Loucy (cell line): ENCODE measurements around the gene ADCY7.

Experiments used
- H2AFZ ChIP-seq: fragments of 200-600 bp; sonication (generic); 2 replicates; pipeline ENCODE4 v1.6.0; 2016; ENCODE audit warnings: antibody characterized with exemption, mild to moderate bottlenecking, low read length, moderate library complexity
- H3F3A ChIP-seq: fragments of 200-600 bp; 2 replicates; pipeline ENCODE4 v1.6.0; 2016; ENCODE audit warnings: antibody characterized with exemption, low read depth, mild to moderate bottlenecking
- H3K27me3 ChIP-seq: fragments of 200-600 bp; sonication (generic); 2 replicates; pipeline ENCODE4 v1.6.1; 2014; ENCODE audit warnings: low read length, mild to moderate bottlenecking; ENCODE audit not compliant: insufficient read depth, poor library complexity, severe bottlenecking
- H3K36me3 ChIP-seq: fragments of 200-600 bp; sonication (generic); 2 replicates; pipeline ENCODE4 v1.6.1; 2016; ENCODE audit warnings: low read length; ENCODE audit not compliant: insufficient read depth
- H3K4me1 ChIP-seq: fragments of 200-600 bp; sonication (generic); 2 replicates; pipeline ENCODE4 v1.5.1; 2014; ENCODE audit warnings: low read length, mild to moderate bottlenecking; ENCODE audit not compliant: insufficient read depth, poor library complexity, severe bottlenecking
- H3K4me2 ChIP-seq: fragments of 200-600 bp; sonication (generic); 2 replicates; pipeline ENCODE4 v1.6.0; 2014; ENCODE audit warnings: antibody characterized with exemption, low read length, low read depth, mild to moderate bottlenecking; ENCODE audit not compliant: poor library complexity, severe bottlenecking
- H3K4me3 ChIP-seq: fragments of 200-600 bp; sonication (generic); 2 replicates; pipeline ENCODE4 v1.5.1; 2014; ENCODE audit warnings: low read length, mild to moderate bottlenecking, mixed read lengths; ENCODE audit not compliant: poor library complexity, severe bottlenecking
- H3K79me2 ChIP-seq: fragments of 200-600 bp; sonication (generic); 2 replicates; pipeline ENCODE4 v1.6.1; 2014; ENCODE audit warnings: low read length; ENCODE audit not compliant: insufficient read depth
- H3K9ac ChIP-seq: fragments of 200-600 bp; sonication (generic); 2 replicates; pipeline ENCODE4 v1.6.0; 2014; ENCODE audit warnings: mild to moderate bottlenecking, low read depth, low read length, moderate library complexity; ENCODE audit not compliant: poor library complexity, severe bottlenecking
- H3K9me2 ChIP-seq: fragments of 200-600 bp; sonication (generic); replicated peaks from 2 replicates; pipeline ENCODE4 v1.6.1; 2016; ENCODE audit warnings: low read depth, low read length, mixed read lengths
- H3K9me3 ChIP-seq: fragments of 200-600 bp; sonication (generic); 2 replicates; pipeline ENCODE4 v1.6.1; 2014; ENCODE audit warnings: mild to moderate bottlenecking, antibody characterized with exemption, low read length, low read depth; ENCODE audit not compliant: insufficient read depth
- H4K20me1 ChIP-seq: fragments of 200-600 bp; sonication (generic); 2 replicates; pipeline ENCODE4 v1.6.0; 2014; ENCODE audit warnings: antibody characterized with exemption, low read length, mild to moderate bottlenecking; ENCODE audit not compliant: insufficient read depth, poor library complexity, severe bottlenecking
- EZH2phosphoT487 ChIP-seq: fragments of 200-600 bp; IDR thresholded peaks from 2 replicates; pipeline ENCODE4 v1.6.1; 2018; ENCODE audit warnings: antibody characterized with exemption, mild to moderate bottlenecking, moderate library complexity, borderline replicate concordance
- TF ChIP-seq, protein P1 (sequence below): fragments of 200-600 bp; sonication (generic); conservative IDR thresholded peaks from 2 replicates; pipeline ENCODE4 v1.5.1; 2014; ENCODE audit warnings: mild to moderate bottlenecking, antibody characterized with exemption, low read length

ADCY7 gene

DNA sequence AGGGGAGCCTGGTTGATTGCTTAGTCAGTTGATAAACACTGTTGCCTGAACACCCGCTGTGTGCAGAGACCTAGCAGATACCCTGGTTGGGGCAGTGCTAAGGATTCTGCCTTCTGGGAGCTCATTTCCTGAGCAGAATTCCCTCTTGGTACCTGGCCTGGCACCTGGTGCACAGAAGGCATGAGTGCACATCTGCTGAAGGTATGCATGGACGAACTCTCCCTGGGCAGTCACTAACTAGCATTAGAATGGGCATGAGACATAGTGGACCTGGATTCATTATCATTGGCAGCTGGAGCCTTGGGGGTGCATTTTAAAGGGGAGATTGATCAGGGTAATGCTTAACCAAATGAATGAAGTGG lies 13.1 kb downstream of the ADCY7 start:
- H3K27me3 ChIP-seq, result no peaks in the 10 kb centered on the region
- peaks cover 94% of the 10 kb centered on the region for H3K79me2 ChIP-seq
- no peaks in the 10 kb centered on the region; the same call in 1 of the 2 replicates for H3F3A ChIP-seq
- TF ChIP-seq EZH2phosphoT487, result no peak
- TF ChIP-seq, protein P1, sequence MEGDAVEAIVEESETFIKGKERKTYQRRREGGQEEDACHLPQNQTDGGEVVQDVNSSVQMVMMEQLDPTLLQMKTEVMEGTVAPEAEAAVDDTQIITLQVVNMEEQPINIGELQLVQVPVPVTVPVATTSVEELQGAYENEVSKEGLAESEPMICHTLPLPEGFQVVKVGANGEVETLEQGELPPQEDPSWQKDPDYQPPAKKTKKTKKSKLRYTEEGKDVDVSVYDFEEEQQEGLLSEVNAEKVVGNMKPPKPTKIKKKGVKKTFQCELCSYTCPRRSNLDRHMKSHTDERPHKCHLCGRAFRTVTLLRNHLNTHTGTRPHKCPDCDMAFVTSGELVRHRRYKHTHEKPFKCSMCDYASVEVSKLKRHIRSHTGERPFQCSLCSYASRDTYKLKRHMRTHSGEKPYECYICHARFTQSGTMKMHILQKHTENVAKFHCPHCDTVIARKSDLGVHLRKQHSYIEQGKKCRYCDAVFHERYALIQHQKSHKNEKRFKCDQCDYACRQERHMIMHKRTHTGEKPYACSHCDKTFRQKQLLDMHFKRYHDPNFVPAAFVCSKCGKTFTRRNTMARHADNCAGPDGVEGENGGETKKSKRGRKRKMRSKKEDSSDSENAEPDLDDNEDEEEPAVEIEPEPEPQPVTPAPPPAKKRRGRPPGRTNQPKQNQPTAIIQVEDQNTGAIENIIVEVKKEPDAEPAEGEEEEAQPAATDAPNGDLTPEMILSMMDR, result no peak
- H3K9me3 ChIP-seq, result no peaks in the 10 kb centered on the region
- no peaks in the 10 kb centered on the region for H3K9me2 ChIP-seq
- peaks cover 89% of the 10 kb centered on the region for H3K4me1 ChIP-seq
- H3K9ac ChIP-seq, result peak overlapping the region; percentile 14
- peak overlapping the region; percentile 52 for H3K4me2 ChIP-seq
- no peaks in the 10 kb centered on the region for H3K36me3 ChIP-seq
- H2AFZ ChIP-seq, result no peak overlapping the region
- H4K20me1 ChIP-seq, result peaks cover 4% of the 10 kb centered on the region
- no peak overlapping the region for H3K4me3 ChIP-seq

DNA sequence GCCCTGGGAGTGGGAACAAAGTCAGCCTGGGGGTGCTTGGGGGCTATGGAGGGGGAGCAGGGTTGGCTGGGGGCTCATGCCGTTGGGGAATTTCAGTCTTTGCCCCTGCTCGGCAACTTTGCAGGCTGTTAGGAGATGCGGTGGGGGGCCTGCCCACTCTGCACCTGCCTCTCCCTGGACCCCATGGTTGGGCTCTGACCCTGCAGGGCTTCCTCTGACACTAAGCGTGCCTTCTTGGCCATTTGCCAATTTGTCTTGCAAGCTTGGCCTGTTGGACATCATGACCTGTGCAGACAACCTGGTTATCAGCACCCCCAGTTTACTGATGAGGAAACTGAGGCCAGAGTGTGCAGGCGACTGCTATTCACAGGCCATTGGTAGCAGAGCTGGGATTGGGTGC lies 14.6 kb downstream of the ADCY7 start:
- H3K9me3 ChIP-seq, result no peaks in the 10 kb centered on the region
- peak overlapping the region; percentile 69 for H3K4me3 ChIP-seq
- peaks cover 9% of the 10 kb centered on the region for H4K20me1 ChIP-seq
- H3K79me2 ChIP-seq, result peaks cover 94% of the 10 kb centered on the region
- H2AFZ ChIP-seq, result no peak overlapping the region
- peak overlapping the region; percentile 84 for H3K4me2 ChIP-seq
- H3K27me3 ChIP-seq, result no peaks in the 10 kb centered on the region
- no peaks in the 10 kb centered on the region; the same call in 1 of the 2 replicates for H3F3A ChIP-seq
- H3K36me3 ChIP-seq, result no peaks in the 10 kb centered on the region
- peak overlapping the region; percentile 75 for H3K9ac ChIP-seq
- no peaks in the 10 kb centered on the region for H3K9me2 ChIP-seq
- TF ChIP-seq, protein P1, result no peak
- peaks cover 89% of the 10 kb centered on the region for H3K4me1 ChIP-seq

DNA sequence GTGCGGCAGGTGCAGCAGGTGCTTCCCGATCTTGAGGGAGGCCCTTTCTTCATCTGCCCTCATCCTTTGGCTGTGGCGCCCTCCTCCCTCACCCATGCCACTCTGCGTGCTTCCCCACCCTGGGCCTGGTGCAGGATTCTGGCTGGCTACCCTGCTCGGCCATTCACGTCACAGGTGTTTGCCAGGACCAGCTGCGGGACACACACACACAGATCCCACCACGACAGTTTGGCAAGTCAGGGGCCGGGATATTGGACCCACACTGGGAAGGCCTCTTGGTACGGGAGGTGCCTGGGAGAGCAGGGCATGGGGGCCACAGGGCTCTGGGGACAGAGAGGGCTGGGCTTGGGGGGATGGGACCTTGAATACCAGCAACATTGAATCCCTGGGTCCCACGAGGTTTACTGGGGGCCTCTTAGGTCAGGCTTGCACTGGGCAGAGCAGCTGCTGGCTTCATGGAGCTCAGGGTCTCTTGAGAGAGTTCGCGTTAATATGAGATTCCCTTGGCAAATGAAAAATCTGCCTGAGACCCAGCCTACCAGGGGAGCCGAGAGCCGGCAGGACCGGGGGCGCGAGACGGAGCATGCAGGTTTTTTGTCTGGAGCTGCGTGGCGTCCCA lies 15.1 kb downstream of the ADCY7 start:
- peak overlapping the region; percentile 84 for H3K4me2 ChIP-seq
- no peaks in the 10 kb centered on the region; the same call in 1 of the 2 replicates for H3F3A ChIP-seq
- TF ChIP-seq, protein P1, result no peak
- TF ChIP-seq EZH2phosphoT487, result no peak
- peaks cover 94% of the 10 kb centered on the region for H3K79me2 ChIP-seq
- peak overlapping the region; percentile 75 for H3K9ac ChIP-seq
- peaks cover 87% of the 10 kb centered on the region for H3K4me1 ChIP-seq
- peaks cover 11% of the 10 kb centered on the region for H4K20me1 ChIP-seq
- no peaks in the 10 kb centered on the region for H3K9me2 ChIP-seq
- H2AFZ ChIP-seq, result 0 out of 2 replicates have a peak overlapping the region, but pooled peaks have one; percentile 19
- peak overlapping the region; percentile 69 for H3K4me3 ChIP-seq
- no peaks in the 10 kb centered on the region for H3K9me3 ChIP-seq
- peaks cover 2% of the 10 kb centered on the region; the same call in 1 of the 2 replicates for H3K36me3 ChIP-seq
- H3K27me3 ChIP-seq, result no peaks in the 10 kb centered on the region
